Large intestine (tissue), 3 donors: ENCODE results near the gene CACNG3. TPM values are rescaled to one million over a fixed set of nuclear protein-coding genes. Genes with fewer than 3 reads are reported as not detected.
"Not testable (repeated sequence)": the region's sequence is repeated elsewhere in the genome, so short reads cannot be mapped to it uniquely, and the experiment has no call there.

ENCODE experiments used
- DNase-seq, 2 donors: peaks; one replicate each; pipeline versions ENCODE4 v3.0.0 to v3.0.0-alpha.2; 2013
- H3K27ac ChIP-seq: one replicate; pipeline ENCODE4 v1.5.1; 2013; ENCODE audit warnings: low read length
- H3K27me3 ChIP-seq: 2 replicates; pipeline ENCODE4 v1.6.1; 2013; ENCODE audit warnings: low read length; ENCODE audit not compliant: control insufficient read depth, insufficient read depth
- H3K36me3 ChIP-seq: 2 replicates; pipeline ENCODE4 v1.6.1; 2013; ENCODE audit warnings: low read length; ENCODE audit not compliant: control insufficient read depth, insufficient read depth
- H3K4me1 ChIP-seq: one replicate; pipeline ENCODE4 v1.6.1; 2013; ENCODE audit warnings: low read length; ENCODE audit not compliant: control insufficient read depth, insufficient read depth
- H3K4me3 ChIP-seq: one replicate; pipeline ENCODE4 v1.5.1; 2013; ENCODE audit warnings: low read length
- H3K9me3 ChIP-seq: one replicate; pipeline ENCODE4 v1.6.1; 2013; ENCODE audit warnings: mild to moderate bottlenecking, low read depth, low read length, moderate library complexity; ENCODE audit not compliant: control insufficient read depth
- WGBS: methylation state at CpG from one replicate; pipeline ENCODE4 v1.1.5; 2013; ENCODE audit warnings: low lambda C conversion rate; ENCODE audit not compliant: insufficient coverage; 5-methylcytosine and 5-hydroxymethylcytosine counted together
- polyA plus RNA-seq: library from polyadenylated mRNA; unstranded; fragments of 120-200 nt; gene quantifications from one replicate; pipeline ENCODE4 v1.2.1, GENCODE V29; 2013

The CACNG3 gene
- polyA plus RNA-seq, 1 donor = 0.01 TPM

DNA sequence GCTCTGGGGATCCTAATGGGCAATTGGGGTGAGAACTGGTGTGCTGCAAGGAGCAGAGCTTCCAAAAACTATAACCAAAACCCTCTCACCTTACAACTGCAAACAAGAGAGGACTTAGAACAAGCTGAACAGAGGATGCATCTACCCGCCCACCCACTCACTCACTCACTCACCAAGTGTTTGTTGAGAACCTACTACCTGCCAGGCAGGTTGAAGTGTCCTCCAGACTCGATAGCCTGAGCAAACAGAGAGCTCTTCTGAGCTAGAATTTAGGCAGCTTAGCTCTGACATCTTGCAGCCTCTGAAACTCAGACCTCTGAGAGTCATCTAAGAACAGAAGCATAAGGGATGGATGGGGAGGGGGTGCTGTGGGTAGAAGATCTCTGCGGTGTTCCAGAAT is 41.2 kb downstream of the CACNG3 start:
- H3K36me3 ChIP-seq = no peaks in the 10 kb centered on the region
- H3K4me1 ChIP-seq = no peaks in the 10 kb centered on the region
- H3K4me3 ChIP-seq = no peak overlapping the region
- 17% methylated on average over 1 of the region's 3 CpGs for WGBS
- H3K9me3 ChIP-seq = no peaks in the 10 kb centered on the region
- H3K27me3 ChIP-seq = no peaks in the 10 kb centered on the region
- H3K27ac ChIP-seq = no peak overlapping the region
- no peak for DNase-seq

DNA sequence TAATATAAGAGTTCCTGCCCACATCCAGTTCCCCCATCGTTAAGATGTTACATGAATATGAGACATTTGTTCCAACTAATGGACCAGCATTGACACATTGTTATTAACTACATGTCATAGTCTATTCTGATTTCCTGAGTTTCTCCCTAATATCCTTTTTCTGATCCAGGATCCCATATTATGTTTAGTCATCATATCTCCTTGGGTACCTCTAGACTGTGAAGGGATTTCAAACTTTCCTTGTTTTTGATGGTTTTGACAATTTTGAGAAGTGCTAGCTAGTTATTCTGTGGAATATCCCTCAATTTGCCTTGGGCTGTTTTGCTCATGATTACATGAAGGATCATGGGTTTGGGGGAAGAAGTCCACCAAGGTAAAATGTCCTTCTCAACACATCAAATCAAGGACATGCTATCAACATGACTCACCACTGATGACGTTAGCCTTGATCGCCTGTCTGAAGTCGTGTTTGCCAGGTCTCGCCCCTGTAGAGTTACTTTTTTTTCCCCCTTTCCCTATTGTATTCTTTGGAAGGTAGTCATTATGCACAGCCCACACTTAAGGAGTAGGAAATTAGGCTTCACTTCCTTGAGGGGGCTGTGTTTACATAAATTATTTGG is 42.5 kb downstream of the CACNG3 start:
- no peak overlapping the region for H3K27ac ChIP-seq
- no peaks in the 10 kb centered on the region for H3K36me3 ChIP-seq
- H3K27me3 ChIP-seq = no peaks in the 10 kb centered on the region
- H3K9me3 ChIP-seq = no peaks in the 10 kb centered on the region
- no peak overlapping the region for H3K4me3 ChIP-seq
- H3K4me1 ChIP-seq = no peaks in the 10 kb centered on the region
- WGBS = 93% methylated on average over 2 of the region's 5 CpGs
- DNase-seq = no peak

GRCh38 chr16:24300750-24301149 is 44.6 kb downstream of the CACNG3 start:
- H3K36me3 ChIP-seq, H3K9me3 ChIP-seq, H3K4me1 ChIP-seq, H3K4me3 ChIP-seq, H3K27ac ChIP-seq, DNase-seq, H3K27me3 ChIP-seq: not testable (repeated sequence)
- WGBS = 100% methylated on average over 1 of the region's 6 CpGs

DNA sequence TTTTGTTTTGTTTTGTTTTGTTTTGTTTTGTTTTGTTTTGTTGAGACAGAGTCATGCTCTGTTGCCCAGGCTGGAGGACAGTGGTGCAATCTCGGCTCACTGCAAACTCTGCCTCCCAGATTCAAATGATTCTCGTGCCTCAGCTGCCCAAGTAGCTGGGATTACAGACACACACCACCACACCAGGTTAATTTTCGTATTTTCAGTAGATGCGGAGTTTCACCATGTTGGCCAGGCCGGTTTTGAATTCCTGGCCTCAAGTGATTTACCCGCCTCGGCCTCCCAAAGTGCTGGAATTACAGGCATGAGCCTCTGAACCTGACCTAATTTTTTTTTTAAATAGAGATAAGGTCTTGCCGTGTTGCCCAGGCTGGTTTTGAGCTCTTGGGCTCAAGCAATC is 46.5 kb downstream of the CACNG3 start:
- H3K27me3 ChIP-seq = no peaks in the 10 kb centered on the region
- no peak for DNase-seq
- H3K27ac ChIP-seq = no peak overlapping the region
- H3K9me3 ChIP-seq = no peaks in the 10 kb centered on the region
- 60% methylated on average over 1 of the region's 8 CpGs for WGBS
- no peaks in the 10 kb centered on the region for H3K4me1 ChIP-seq
- no peaks in the 10 kb centered on the region for H3K36me3 ChIP-seq
- H3K4me3 ChIP-seq = no peak overlapping the region

- Histone ChIP-seq H3K27me3 (no peaks in the 10 kb centered on the region), H3K27ac (no peak overlapping the region), H3K36me3 (no peaks in the 10 kb centered on the region), H3K4me1 (no peaks in the 10 kb centered on the region), H3K4me3 (no peak overlapping the region), H3K9me3 (no peaks in the 10 kb centered on the region)
- no peak for DNase-seq
- no CpG with 5 or more reads among the region's 5 CpGs for WGBS
Observed at GRCh38 chr16:24308200-24308599, 52.1 kb downstream of the CACNG3 start.

DNA sequence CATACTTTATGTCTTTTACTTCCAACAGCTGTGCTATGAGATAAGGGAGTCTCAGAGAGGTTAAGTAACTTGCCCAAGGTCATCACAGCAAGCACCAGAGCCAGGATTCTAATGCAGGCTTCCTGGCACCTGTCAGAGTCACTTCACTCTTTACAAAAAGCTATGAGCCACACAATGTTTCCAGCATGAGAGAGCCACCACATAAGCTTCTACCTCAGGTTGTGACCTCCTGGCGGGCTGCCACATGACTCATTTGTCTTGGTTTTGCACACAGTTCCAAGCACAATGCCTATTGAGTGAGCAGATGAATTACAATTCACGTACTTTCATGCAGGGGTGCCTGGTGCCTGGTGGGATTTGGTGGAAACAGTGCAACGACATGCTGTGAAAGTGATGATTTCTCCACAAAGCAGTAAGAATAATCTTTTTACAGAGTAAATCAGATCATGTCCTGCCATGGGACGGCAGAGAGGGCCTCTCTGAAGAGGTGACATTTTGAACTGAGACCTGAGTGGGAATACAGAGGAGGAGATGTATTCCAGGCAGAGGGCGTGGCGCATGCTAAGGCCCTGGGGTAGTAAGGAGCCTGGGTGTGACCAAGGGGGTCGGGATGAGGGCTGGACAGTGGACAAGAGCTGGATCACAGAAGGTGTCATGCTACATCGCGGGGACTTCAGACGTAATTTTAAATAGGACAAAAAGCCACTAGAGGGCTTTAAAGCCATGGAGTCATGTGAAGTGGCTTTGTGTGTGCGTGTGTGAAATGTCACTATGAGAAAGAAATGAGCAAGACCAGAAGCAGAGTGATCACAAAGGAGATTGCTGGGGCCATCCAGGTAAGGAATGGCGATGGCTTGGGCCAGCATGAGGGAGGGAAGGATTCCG is 53.4 kb downstream of the CACNG3 start:
- no peaks in the 10 kb centered on the region for H3K36me3 ChIP-seq
- no peaks in the 10 kb centered on the region for H3K4me1 ChIP-seq
- no peak for DNase-seq
- no peak overlapping the region for H3K27ac ChIP-seq
- no peaks in the 10 kb centered on the region for H3K9me3 ChIP-seq
- whole genome bisulfite sequencing = 57% methylated on average over 2 of the region's 13 CpGs
- H3K27me3 ChIP-seq = no peaks in the 10 kb centered on the region
- H3K4me3 ChIP-seq = no peak overlapping the region

DNA sequence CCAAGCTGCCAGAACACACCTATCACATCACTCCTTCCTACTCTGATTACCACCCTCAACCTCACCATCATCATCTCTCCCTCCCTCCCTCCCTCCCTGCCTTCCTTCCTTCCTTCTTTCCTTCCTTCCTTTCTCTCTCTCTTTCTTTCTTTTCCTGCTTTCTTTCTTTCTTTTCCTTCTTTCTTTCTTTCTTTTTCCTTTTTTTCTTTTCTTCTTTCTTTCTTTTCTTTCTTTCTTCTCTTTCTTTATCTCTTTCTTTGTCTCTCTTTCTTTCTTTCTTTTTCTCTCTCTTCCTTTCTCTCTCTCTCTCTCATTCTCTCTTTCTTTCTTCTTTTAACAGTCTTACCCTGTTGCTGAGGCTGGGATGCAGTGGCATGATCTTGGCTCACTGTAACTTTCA is 59.2 kb downstream of the CACNG3 start:
- DNase-seq = no peak
- Histone ChIP-seq H3K27me3 (no peaks in the 10 kb centered on the region), H3K4me3 (no peak overlapping the region)

GRCh38 chr16:24318680-24319079 is 62.5 kb downstream of the CACNG3 start:
- no peak overlapping the region for H3K27ac ChIP-seq
- no CpG with 5 or more reads among the region's 1 CpG for WGBS
- H3K9me3 ChIP-seq = no peaks in the 10 kb centered on the region
- H3K4me1 ChIP-seq = no peaks in the 10 kb centered on the region
- no peaks in the 10 kb centered on the region for H3K36me3 ChIP-seq
- DNase-seq = no peak
- no peaks in the 10 kb centered on the region for H3K27me3 ChIP-seq
- no peak overlapping the region for H3K4me3 ChIP-seq

More for the DNA sequence above, 59.2 kb downstream of the CACNG3 start:
- no peaks in the 10 kb centered on the region for H3K4me1 ChIP-seq
- H3K27ac ChIP-seq = no peak overlapping the region
- H3K9me3 ChIP-seq = no peaks in the 10 kb centered on the region
- H3K36me3 ChIP-seq = no peaks in the 10 kb centered on the region

GRCh38 chr16:24319126-24319814 is 63.1 kb downstream of the CACNG3 start:
- H3K27me3 ChIP-seq = no peaks in the 10 kb centered on the region
- H3K27ac ChIP-seq = no peak overlapping the region
- no peaks in the 10 kb centered on the region for H3K36me3 ChIP-seq
- no peak overlapping the region for H3K4me3 ChIP-seq
- no peaks in the 10 kb centered on the region for H3K9me3 ChIP-seq
- no peak for DNase-seq
- H3K4me1 ChIP-seq = no peaks in the 10 kb centered on the region
- WGBS = 60% methylated on average over 2 of the region's 5 CpGs

DNA sequence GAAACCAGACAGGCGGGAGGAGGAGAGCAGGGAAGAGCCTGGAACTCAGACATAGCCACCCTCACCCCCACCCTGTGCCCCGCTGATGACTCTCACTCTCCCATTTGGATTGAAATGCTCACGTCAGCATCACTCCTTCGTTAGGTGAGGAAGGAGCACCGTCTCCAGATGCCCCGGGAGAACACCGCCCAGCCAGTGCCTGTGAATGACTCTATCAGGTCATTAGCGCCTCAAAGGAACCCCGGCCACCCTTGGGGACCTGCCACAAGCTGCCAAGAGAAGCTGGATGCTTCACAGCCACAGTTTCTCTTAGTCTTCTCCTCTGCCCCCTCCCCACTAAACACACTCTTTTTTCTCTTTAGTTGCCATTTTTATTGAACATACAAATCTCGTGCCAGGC is 66.0 kb downstream of the CACNG3 start:
- H3K4me1 ChIP-seq = no peaks in the 10 kb centered on the region
- H3K36me3 ChIP-seq = no peaks in the 10 kb centered on the region
- H3K9me3 ChIP-seq = no peaks in the 10 kb centered on the region
- no peak overlapping the region for H3K4me3 ChIP-seq
- no peaks in the 10 kb centered on the region for H3K27me3 ChIP-seq
- no peak for DNase-seq
- 58% methylated on average over 1 of the region's 10 CpGs for WGBS
- H3K27ac ChIP-seq = no peak overlapping the region
